HCT116 (cell line): Measurements from ENCODE around the gene MYO7B. TPM values are rescaled to one million over a fixed set of nuclear protein-coding genes. Genes with fewer than 3 reads are reported as not detected.

Experiments
- ATAC-seq: fragments of 200-7000 bp; cut with Tn5 transposase; 2 replicates; pipeline ENCODE4 v1.9.1; 2020; ENCODE audit warnings: mild to moderate bottlenecking, moderate library complexity
- BruUV-seq: library from RNA; stranded (reverse); fragments of 400-500 nt; replicated peaks from 2 replicates; lab custom pipeline; 2021; lab: Mats Ljungman, UMichigan
- CTCF ChIA-PET: fragments of 300-600 bp; sonication (Branson Sonifier 250); formaldehyde crosslinking; loops from one replicate; lab custom pipeline; 2021; ENCODE audit warnings: antibody characterized with exemption; lab: Charles Lee
- POLR2A ChIA-PET: fragments of 300-600, 350-600 bp; sonication (Branson Sonifier 250); formaldehyde crosslinking; loops from one replicate; lab custom pipeline; 2021; ENCODE audit warnings: antibody characterized with exemption; lab: Charles Lee
- RAD21 ChIA-PET, 2 experiments: fragments of 300-600 bp; sonication (Branson Sonifier 250); formaldehyde crosslinking; loops; one replicate each; lab custom pipeline; 2023; ENCODE audit warnings: low total read pairs in 2 of 2; ENCODE audit not compliant: uncharacterized antibody in 2 of 2, unreplicated experiment in 2 of 2, low non-redundant PET in 1 of 2; lab: Charles Lee
- DNase-seq: peaks from one replicate; pipeline ENCODE4 v3.0.0-alpha.2; 2010; ENCODE audit warnings: low read depth, low spot score
- H2AFZ ChIP-seq: fragments of 200-600 bp; shearing (Covaris generic), sonication (generic); 2 replicates; pipeline ENCODE4 v1.6.1; 2017; ENCODE audit warnings: low read depth, mixed run types, mixed read lengths, antibody characterized with exemption, low read length; ENCODE audit not compliant: poor library complexity, severe bottlenecking
- H3K27ac ChIP-seq: 2 replicates; pipeline ENCODE4 v1.5.1; 2012; ENCODE audit warnings: low read depth, low read length
- H3K27me3 ChIP-seq: fragments of 200-600 bp; sonication (generic); 2 replicates; pipeline ENCODE4 v1.6.1; 2016; ENCODE audit warnings: mixed run types, low read length, mixed read lengths; ENCODE audit not compliant: insufficient read depth
- H3K36me3 ChIP-seq, 2 experiments: fragments of 200-500 bp in 1 of 2; fragments of 200-600 bp in 1 of 2; sonication (Bioruptor generic) in 1 of 2; sonication (generic) in 1 of 2; 2 replicates each; pipeline versions ENCODE4 v1.5.1 to v1.6.1; 2014 to 2016; ENCODE audit warnings: low read length in 2 of 2, inconsistent platforms in 1 of 2, mixed read lengths in 1 of 2, mixed run types in 1 of 2; ENCODE audit not compliant: insufficient read depth in 2 of 2, control insufficient read depth in 1 of 2
- H3K4me1 ChIP-seq, 2 experiments: fragments of 200-600 bp in 1 of 2; sonication (generic) in 1 of 2; 2 replicates each; pipeline versions ENCODE4 v1.5.1 to v1.6.1; 2012 to 2017; ENCODE audit warnings: low read length in 2 of 2, inconsistent platforms in 1 of 2, mild to moderate bottlenecking in 1 of 2, mixed read lengths in 1 of 2, mixed run types in 1 of 2, moderate library complexity in 1 of 2; ENCODE audit not compliant: insufficient read depth in 2 of 2, control insufficient read depth in 1 of 2
- H3K4me2 ChIP-seq: fragments of 200-600 bp; sonication (generic); 2 replicates; pipeline ENCODE4 v1.6.1; 2017; ENCODE audit warnings: mixed run types, low read length, mixed read lengths
- H3K4me3 ChIP-seq, 2 experiments: fragments of 200-600 bp in 1 of 2; sonication (generic) in 1 of 2; replicated peaks in 1 of 2; 2 replicates each; pipeline ENCODE4 v1.5.1; 2011 to 2016; ENCODE audit warnings: low read length in 2 of 2, control low read depth in 1 of 2, low read depth in 1 of 2, mild to moderate bottlenecking in 1 of 2, mixed read lengths in 1 of 2, mixed run types in 1 of 2
- H3K79me2 ChIP-seq: fragments of 200-600 bp; sonication (generic); 2 replicates; pipeline ENCODE4 v1.6.1; 2017; ENCODE audit warnings: mild to moderate bottlenecking, mixed run types, low read length, moderate library complexity, mixed read lengths; ENCODE audit not compliant: insufficient read depth
- H3K9ac ChIP-seq: fragments of 200-600 bp; sonication (generic); 2 replicates; pipeline ENCODE4 v1.6.1; 2016; ENCODE audit warnings: low read length, mixed read lengths
- H3K9me2 ChIP-seq: fragments of 200-600 bp; sonication (generic), shearing (Covaris generic); 2 replicates; pipeline ENCODE4 v1.6.1; 2017; ENCODE audit warnings: mixed run types, mild to moderate bottlenecking, moderate library complexity; ENCODE audit not compliant: insufficient read depth
- H3K9me3 ChIP-seq, 2 experiments: fragments of 200-500 bp in 1 of 2; fragments of 200-600 bp in 1 of 2; sonication (Bioruptor generic) in 1 of 2; sonication (generic) in 1 of 2; 2 replicates each; pipeline ENCODE4 v1.6.1; 2014 to 2017; ENCODE audit warnings: low read length in 2 of 2, mixed read lengths in 2 of 2, inconsistent platforms in 1 of 2, low read depth in 1 of 2, mild to moderate bottlenecking in 1 of 2, mixed run types in 1 of 2, moderate library complexity in 1 of 2; ENCODE audit not compliant: control insufficient read depth in 1 of 2, insufficient read depth in 1 of 2
- H4K20me1 ChIP-seq: fragments of 200-600 bp; sonication (generic), shearing (Covaris generic); 2 replicates; pipeline ENCODE4 v1.6.1; 2017; ENCODE audit warnings: mixed run types, mild to moderate bottlenecking, moderate library complexity; ENCODE audit not compliant: insufficient read depth
- CEBPB ChIP-seq: IDR thresholded peaks from 2 replicates; pipeline ENCODE4 v1.6.1; 2012; ENCODE audit warnings: low read depth
- EGR1 ChIP-seq: IDR thresholded peaks from 2 replicates; pipeline ENCODE4 v1.6.1; 2012; ENCODE audit warnings: low read depth
- JUND ChIP-seq: IDR thresholded peaks from 2 replicates; pipeline ENCODE4 v1.6.1; 2012
- POLR2AphosphoS5 ChIP-seq: IDR thresholded peaks from 2 replicates; pipeline ENCODE4 v1.6.1; 2011; ENCODE audit warnings: mild to moderate bottlenecking, low read depth, low read length, moderate library complexity
- ZNF274 ChIP-seq: fragments of 200-500 bp; sonication (Bioruptor generic); IDR thresholded peaks from 2 replicates; pipeline ENCODE4 v1.6.1; 2014; ENCODE audit warnings: mild to moderate bottlenecking, low read depth, low read length, inconsistent platforms
- intact Hi-C: fragments of 100-400 bp; cut with micrococcal nuclease; formaldehyde crosslinking; loops from 2 replicates; pipeline ENCODE4 v1.10.0; 2022
- total RNA-seq: library from RNA; stranded (reverse); gene quantifications from one replicate; pipeline ENCODE4 v1.2.1, GENCODE V29; 2021; ENCODE audit not compliant: unreplicated experiment
- TF ChIP-seq, protein P1 (sequence below), 3 experiments: fragments of 200-600 bp in 1 of 3; sonication (generic) in 1 of 3; IDR thresholded peaks in 2 of 3; conservative IDR thresholded peaks in 1 of 3; 2 replicates each; pipeline ENCODE4 v1.5.1; 2012 to 2017; ENCODE audit warnings: low read depth in 2 of 3, low read length in 2 of 3, antibody characterized with exemption in 1 of 3, borderline replicate concordance in 1 of 3, control low read depth in 1 of 3, mild to moderate bottlenecking in 1 of 3, mixed read lengths in 1 of 3, mixed run types in 1 of 3, moderate library complexity in 1 of 3; ENCODE audit not compliant: insufficient read depth in 1 of 3

MYO7B gene
- total RNA-seq, 1 experiment from 2014 or later, result 0.07 TPM

GRCh38 chr2:127627740-127628571 is 92.5 kb downstream of the MYO7B start:
- H3K27me3 ChIP-seq, result no peaks in the 10 kb centered on the region
- H3K4me3 ChIP-seq, result no peak overlapping the region
- no peaks in the 10 kb centered on the region for H4K20me1 ChIP-seq
- intact Hi-C loops, result no loop called here
- no peaks in the 10 kb centered on the region for H3K9me3 ChIP-seq
- ChIA-PET POLR2A (no interaction called here), RAD21 (no interaction called here), CTCF (no interaction called here)
- no peak overlapping the region for H2AFZ ChIP-seq
- peaks cover 0 to 16% of the 10 kb centered on the region in 2 experiments; a peak in 2 of 4 replicates for H3K4me1 ChIP-seq
- BruUV-seq, result no TSS peak
- no peaks in the 10 kb centered on the region for H3K79me2 ChIP-seq
- TF ChIP-seq CEBPB, result no peak
- TF ChIP-seq POLR2AphosphoS5, result no peak
- TF ChIP-seq, protein P1, sequence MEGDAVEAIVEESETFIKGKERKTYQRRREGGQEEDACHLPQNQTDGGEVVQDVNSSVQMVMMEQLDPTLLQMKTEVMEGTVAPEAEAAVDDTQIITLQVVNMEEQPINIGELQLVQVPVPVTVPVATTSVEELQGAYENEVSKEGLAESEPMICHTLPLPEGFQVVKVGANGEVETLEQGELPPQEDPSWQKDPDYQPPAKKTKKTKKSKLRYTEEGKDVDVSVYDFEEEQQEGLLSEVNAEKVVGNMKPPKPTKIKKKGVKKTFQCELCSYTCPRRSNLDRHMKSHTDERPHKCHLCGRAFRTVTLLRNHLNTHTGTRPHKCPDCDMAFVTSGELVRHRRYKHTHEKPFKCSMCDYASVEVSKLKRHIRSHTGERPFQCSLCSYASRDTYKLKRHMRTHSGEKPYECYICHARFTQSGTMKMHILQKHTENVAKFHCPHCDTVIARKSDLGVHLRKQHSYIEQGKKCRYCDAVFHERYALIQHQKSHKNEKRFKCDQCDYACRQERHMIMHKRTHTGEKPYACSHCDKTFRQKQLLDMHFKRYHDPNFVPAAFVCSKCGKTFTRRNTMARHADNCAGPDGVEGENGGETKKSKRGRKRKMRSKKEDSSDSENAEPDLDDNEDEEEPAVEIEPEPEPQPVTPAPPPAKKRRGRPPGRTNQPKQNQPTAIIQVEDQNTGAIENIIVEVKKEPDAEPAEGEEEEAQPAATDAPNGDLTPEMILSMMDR (IDR thresholded peaks at IDR 0.05 in 2 of 3, conservative IDR thresholded peaks at IDR 0.05 in 1 of 3; ENCODE audit: borderline replicate concordance in 1 of 3, insufficient read depth in 1 of 3, low read depth in 2 of 3, low read length in 2 of 3), result no peak
- no peak for TF ChIP-seq JUND
- no peak for TF ChIP-seq EGR1
- no peak for TF ChIP-seq ZNF274
- no peak overlapping the region for H3K9ac ChIP-seq
- H3K9me2 ChIP-seq, result no peaks in the 10 kb centered on the region
- no peaks in the 10 kb centered on the region for H3K36me3 ChIP-seq
- H3K27ac ChIP-seq, result no peak overlapping the region
- no peak overlapping the region for H3K4me2 ChIP-seq
- ATAC-seq (no peak), DNase-seq (no peak)
